Measurements from ENCODE around the gene PRDM15. TPM values are rescaled to one million over a fixed set of nuclear protein-coding genes. Genes with fewer than 3 reads are reported as not detected.
"Not testable (repeated sequence)": the region's sequence is repeated elsewhere in the genome, so short reads cannot be mapped to it uniquely, and the experiment has no call there.

PRDM15 gene
- total RNA-seq, 3 donors from 2014 or later (not counting 1 experiment from before 2014, with no cell fraction given): 11.4 to 13.5 (median 11.9) TPM

DNA sequence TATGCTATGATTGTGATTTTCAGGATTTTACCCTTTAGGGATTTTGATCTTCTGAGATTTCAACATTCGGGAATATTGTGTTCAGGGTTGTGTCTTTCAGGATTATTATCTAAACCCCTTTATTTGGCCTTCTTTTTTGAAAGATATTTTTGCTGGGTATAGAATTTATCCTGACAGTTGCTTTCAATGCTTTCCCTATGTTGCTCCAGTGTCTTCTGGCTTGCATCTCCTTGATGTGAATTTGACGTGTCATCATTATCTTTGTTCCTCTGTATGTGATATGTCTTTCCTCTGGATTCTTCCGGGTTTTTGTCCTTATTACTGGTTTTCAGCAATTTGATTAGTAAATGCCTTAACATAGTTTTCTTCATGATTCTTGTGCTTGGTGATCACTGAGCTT lies 86.4 kb downstream of the PRDM15 start:
- Histone ChIP-seq H3K27ac (ENCODE audit: low read length) (no peak overlapping the region), H3K27me3 (ENCODE audit: control insufficient read depth, insufficient read depth, low read length) (no peaks in the 10 kb centered on the region), H3K4me3 (ENCODE audit: low read length) (no peak overlapping the region), H3K36me3 (ENCODE audit: control insufficient read depth, insufficient read depth, low read length) (no peaks in the 10 kb centered on the region), H3K9me3 (ENCODE audit: control insufficient read depth, insufficient read depth, low read length) (no peaks in the 10 kb centered on the region), H3K4me1 (ENCODE audit: control insufficient read depth, insufficient read depth, low read length) (no peaks in the 10 kb centered on the region)
- TF ChIP-seq, protein P1, sequence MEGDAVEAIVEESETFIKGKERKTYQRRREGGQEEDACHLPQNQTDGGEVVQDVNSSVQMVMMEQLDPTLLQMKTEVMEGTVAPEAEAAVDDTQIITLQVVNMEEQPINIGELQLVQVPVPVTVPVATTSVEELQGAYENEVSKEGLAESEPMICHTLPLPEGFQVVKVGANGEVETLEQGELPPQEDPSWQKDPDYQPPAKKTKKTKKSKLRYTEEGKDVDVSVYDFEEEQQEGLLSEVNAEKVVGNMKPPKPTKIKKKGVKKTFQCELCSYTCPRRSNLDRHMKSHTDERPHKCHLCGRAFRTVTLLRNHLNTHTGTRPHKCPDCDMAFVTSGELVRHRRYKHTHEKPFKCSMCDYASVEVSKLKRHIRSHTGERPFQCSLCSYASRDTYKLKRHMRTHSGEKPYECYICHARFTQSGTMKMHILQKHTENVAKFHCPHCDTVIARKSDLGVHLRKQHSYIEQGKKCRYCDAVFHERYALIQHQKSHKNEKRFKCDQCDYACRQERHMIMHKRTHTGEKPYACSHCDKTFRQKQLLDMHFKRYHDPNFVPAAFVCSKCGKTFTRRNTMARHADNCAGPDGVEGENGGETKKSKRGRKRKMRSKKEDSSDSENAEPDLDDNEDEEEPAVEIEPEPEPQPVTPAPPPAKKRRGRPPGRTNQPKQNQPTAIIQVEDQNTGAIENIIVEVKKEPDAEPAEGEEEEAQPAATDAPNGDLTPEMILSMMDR (IDR thresholded peaks at IDR 0.05): no peak
- peaks cover 8% of the 10 kb centered on the region for H3K36me3 Mint-ChIP-seq
- DNase-seq: no peak
- WGBS (ENCODE audit: insufficient coverage): 94% methylated on average over 2 of the region's 3 CpGs
- intact Hi-C loops (cut with micrococcal nuclease): no loop called here
- H3K4me3 Mint-ChIP-seq: no peak overlapping the region
- H3K4me1 Mint-ChIP-seq: no peaks in the 10 kb centered on the region
- ATAC-seq: no peak
- H3K27ac Mint-ChIP-seq: no peak overlapping the region
- H3K9me3 Mint-ChIP-seq: peaks cover 3 to 9% of the 10 kb centered on the region in 2 donors
- peaks cover 15 to 28% of the 10 kb centered on the region in 2 donors for H3K27me3 Mint-ChIP-seq (ENCODE audit: low read depth in 2 of 2)

GRCh38 chr21:41786509-41786987 lies 92.6 kb downstream of the PRDM15 start:
- no peak overlapping the region for H3K27ac ChIP-seq (ENCODE audit: low read length)
- H3K4me1 ChIP-seq (ENCODE audit: control insufficient read depth, insufficient read depth, low read length): no peaks in the 10 kb centered on the region
- H3K36me3 ChIP-seq (ENCODE audit: control insufficient read depth, insufficient read depth, low read length): no peaks in the 10 kb centered on the region
- peaks cover 0 to 6% of the 10 kb centered on the region in 2 donors for H3K4me1 Mint-ChIP-seq
- H3K27ac Mint-ChIP-seq: no peak overlapping the region
- DNase-seq (no peak), ATAC-seq (no peak)
- peaks cover 11% of the 10 kb centered on the region for H3K27me3 ChIP-seq (ENCODE audit: control insufficient read depth, insufficient read depth, low read length)
- H3K27me3 Mint-ChIP-seq (ENCODE audit: low read depth in 2 of 2): peaks cover 27 to 44% of the 10 kb centered on the region in 2 donors
- TF ChIP-seq, protein P1 (IDR thresholded peaks at IDR 0.05): no peak
- H3K9me3 Mint-ChIP-seq: peaks cover 0 to 2% of the 10 kb centered on the region in 2 donors
- no peaks in the 10 kb centered on the region for H3K36me3 Mint-ChIP-seq
- H3K9me3 ChIP-seq (ENCODE audit: control insufficient read depth, insufficient read depth, low read length): no peaks in the 10 kb centered on the region
- H3K4me3 Mint-ChIP-seq: no peak overlapping the region
- 89% methylated on average over 12 of the region's 13 CpGs for WGBS (ENCODE audit: insufficient coverage)
- H3K4me3 ChIP-seq (ENCODE audit: low read length): no peak overlapping the region
- intact Hi-C loops (cut with micrococcal nuclease): no loop called here

DNA sequence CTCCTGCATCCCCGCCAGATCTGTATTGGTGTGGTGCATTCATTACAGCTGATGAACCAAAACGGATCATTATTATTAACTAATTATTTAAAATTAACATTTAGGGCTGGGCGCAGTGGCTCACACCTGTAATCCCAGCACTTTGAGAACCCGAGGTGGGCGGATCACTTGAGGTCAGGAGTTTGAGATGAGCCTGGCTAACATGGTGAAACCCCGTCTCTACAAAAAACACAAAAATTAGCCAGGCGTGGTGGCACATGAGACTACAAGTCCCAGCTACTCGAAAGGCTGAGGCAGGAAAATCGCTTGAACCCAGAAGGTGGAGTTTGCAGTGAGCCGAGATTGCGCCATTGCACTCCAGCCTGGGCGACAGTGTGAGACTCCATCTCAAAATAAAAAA lies 93.9 kb downstream of the PRDM15 start:
- H3K4me3 Mint-ChIP-seq; H3K27ac ChIP-seq (ENCODE audit: low read length); H3K9me3 ChIP-seq (ENCODE audit: control insufficient read depth, insufficient read depth, low read length); DNase-seq; H3K27ac Mint-ChIP-seq; H3K4me3 ChIP-seq (ENCODE audit: low read length); ATAC-seq; H3K9me3 Mint-ChIP-seq; H3K4me1 Mint-ChIP-seq; H3K36me3 ChIP-seq (ENCODE audit: control insufficient read depth, insufficient read depth, low read length); H3K36me3 Mint-ChIP-seq; H3K4me1 ChIP-seq (ENCODE audit: control insufficient read depth, insufficient read depth, low read length); intact Hi-C loops (cut with micrococcal nuclease): not testable (repeated sequence)
- 95% methylated on average over 8 of the region's 12 CpGs for WGBS (ENCODE audit: insufficient coverage)
- H3K27me3 Mint-ChIP-seq (ENCODE audit: low read depth in 2 of 2): peaks cover 29 to 55% of the 10 kb centered on the region in 2 donors
- peaks cover 11% of the 10 kb centered on the region for H3K27me3 ChIP-seq (ENCODE audit: control insufficient read depth, insufficient read depth, low read length)

- ATAC-seq (no peak), DNase-seq (no peak)
- intact Hi-C loops (cut with micrococcal nuclease): no loop called here
- Histone ChIP-seq H3K9me3 (ENCODE audit: control insufficient read depth, insufficient read depth, low read length) (no peaks in the 10 kb centered on the region), H3K4me1 (ENCODE audit: control insufficient read depth, insufficient read depth, low read length) (no peaks in the 10 kb centered on the region), H3K4me3 (ENCODE audit: low read length) (no peak overlapping the region), H3K36me3 (ENCODE audit: control insufficient read depth, insufficient read depth, low read length) (no peaks in the 10 kb centered on the region), H3K27ac (ENCODE audit: low read length) (no peak overlapping the region), H3K27me3 (ENCODE audit: control insufficient read depth, insufficient read depth, low read length) (peaks cover 14% of the 10 kb centered on the region)
- Mint-ChIP-seq H3K27me3 (ENCODE audit: low read depth in 2 of 2) (peaks cover 33 to 57% of the 10 kb centered on the region in 2 donors), H3K4me1 (peaks cover 0 to 6% of the 10 kb centered on the region in 2 donors), H3K27ac (no peak overlapping the region), H3K36me3 (no peaks in the 10 kb centered on the region), H3K9me3 (no peaks in the 10 kb centered on the region), H3K4me3 (no peak overlapping the region)
- WGBS (ENCODE audit: insufficient coverage): 81% methylated on average over 11 of the region's 15 CpGs
- TF ChIP-seq, protein P1 (IDR thresholded peaks at IDR 0.05): no peak
Measured at GRCh38 chr21:41784456-41785102, 94.6 kb downstream of the PRDM15 start.
